ENCODE results near the gene C11orf21. TPM values are rescaled to one million over a fixed set of nuclear protein-coding genes. Genes with fewer than 3 reads are reported as not detected.
"Not testable (repeated sequence)": the region's sequence is repeated elsewhere in the genome, so short reads cannot be mapped to it uniquely, and the experiment has no call there.

C11orf21 gene
- total RNA-seq = 0.10 TPM

DNA sequence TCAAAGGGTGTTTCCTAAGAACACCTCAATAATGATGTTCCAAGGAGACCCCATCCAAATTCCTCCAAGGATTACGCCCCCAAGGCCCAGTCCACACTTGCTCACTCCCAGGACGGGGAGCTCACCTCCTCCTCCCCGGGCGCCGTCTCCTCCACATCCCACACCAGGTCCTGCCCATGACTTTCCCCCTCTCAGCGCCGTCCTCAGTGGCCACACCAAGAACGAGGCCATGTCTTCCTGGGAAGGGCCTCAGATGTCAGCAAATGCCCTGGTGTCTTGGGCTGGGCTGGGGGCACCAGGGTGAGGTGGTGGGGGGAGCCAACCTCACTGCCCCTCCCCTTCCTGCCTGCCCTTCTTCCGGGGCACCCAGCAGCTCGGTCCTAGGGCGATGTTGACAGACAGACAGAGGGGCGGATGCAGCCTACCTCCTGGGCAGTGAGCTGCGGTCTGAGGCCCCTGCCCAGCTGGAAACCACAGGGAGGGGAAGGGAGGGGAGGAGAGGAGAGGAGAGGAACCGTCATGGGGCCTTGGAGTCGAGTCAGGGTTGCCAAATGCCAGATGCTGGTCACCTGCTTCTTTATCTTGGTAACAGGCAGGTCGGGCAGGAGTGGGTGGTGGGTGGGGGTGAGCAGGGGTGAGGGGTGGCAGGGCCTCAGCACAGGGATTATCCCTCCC is at the start of gene C11orf21, which contains the start of gene TSPAN32:
C11orf21 (minus strand) TSS at position 288 of the 675 bp plus-strand sequence; CDS start at position 178, 110 bp downstream.
TSPAN32 (plus strand) TSS at position 383 of the 675 bp plus-strand sequence; CDS start at position 520, 137 bp downstream.
- DNase-seq = no peak

DNA sequence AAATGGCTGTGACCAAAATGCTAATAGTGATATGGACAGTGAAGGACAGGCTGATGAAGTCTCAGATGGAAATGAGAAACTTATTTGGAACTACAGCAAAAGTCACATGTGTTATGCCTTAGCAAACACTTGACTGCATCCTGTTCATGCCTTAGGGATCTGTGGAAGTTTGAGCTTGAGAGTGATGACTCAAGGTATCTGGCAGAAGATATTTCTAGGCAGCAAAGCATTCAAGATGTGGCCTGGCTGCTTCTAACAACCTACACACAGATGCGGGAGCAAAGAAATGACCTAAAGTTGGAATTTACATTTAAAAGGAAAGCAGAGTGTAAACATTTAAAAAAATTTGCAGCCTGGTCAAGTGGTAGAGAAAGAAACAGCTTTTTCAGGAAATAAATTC is 47.3 kb upstream of the C11orf21 start:
- DNase-seq = no peak

DNA sequence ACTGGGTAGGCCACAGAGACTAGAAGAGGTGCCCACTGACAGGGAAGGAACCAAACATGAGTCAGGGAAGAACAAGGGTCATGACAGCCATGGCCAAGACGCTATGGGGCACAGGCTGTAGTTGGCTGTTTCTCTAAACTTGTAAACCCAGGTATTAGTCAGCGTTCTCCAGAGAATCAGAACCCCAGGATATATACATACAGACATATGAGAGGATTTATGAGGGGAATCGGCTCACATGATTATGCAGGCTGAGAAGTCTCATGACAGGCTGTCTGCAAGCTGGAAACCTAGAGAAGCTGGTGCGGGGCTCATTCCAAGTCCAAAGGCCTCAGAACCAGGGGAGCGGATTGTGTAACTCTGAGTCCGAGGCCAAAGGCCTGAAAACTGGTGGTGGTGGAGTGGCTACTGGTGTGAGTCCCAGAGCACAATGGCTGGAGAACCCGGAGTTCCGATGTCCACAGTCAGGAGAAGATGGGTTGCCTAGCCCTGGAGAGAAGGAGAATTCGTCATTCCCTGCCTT is 45.7 kb upstream of the C11orf21 start:
- no peak for DNase-seq

DNA sequence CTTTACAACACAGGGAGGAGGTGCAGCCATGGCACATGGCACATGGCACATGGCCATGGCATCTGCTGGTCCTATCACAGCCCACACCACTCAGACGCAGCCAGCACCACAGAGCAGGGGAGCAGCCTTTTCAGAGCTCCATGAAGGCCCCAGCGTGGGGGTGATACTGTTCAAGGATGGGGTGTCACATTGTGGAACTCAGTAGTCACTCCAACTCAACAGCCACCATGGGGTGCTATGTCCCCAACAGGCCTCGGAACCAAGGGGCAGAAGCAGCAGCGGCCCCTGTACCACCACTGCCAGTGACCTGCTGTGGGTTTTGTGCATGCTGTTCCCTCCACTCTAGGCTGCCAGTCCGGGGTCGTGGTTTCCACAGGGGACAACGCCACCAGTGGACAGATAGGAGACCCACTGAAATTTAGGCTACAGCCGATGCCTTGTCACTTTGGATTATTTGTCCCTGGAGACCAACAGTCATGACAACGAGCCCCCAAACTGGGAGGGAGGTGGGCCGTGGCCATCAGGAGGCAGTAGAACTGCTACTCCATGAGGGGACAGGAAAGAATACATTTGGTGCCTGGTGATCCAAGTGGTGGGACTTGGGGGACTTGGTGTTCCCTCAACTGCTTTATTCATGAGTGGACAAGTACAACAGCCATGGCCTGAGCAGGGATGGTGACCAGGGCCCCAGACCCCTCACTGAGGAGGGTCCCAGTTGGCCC is 45.0 kb upstream of the C11orf21 start:
- no peak for DNase-seq

DNA sequence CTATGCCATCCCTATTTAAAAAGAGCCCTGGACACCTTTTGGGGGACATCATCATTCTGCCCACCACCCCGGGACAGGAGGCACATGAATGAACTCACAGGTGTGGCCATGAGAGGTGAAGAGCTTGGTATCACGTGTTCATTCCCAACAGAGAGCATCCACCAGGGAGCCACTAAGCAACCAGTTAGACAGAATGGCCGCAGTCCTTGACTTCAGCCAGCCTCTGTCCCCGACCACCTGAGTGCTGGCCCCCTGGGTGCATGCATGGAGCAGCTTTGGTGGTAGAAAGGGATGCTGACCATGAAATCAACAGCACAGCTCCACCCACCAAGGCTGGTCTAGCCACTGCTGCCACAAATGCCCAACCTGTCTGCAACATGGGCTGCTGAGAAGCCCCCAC is 44.3 kb upstream of the C11orf21 start:
- no peak for DNase-seq

DNA sequence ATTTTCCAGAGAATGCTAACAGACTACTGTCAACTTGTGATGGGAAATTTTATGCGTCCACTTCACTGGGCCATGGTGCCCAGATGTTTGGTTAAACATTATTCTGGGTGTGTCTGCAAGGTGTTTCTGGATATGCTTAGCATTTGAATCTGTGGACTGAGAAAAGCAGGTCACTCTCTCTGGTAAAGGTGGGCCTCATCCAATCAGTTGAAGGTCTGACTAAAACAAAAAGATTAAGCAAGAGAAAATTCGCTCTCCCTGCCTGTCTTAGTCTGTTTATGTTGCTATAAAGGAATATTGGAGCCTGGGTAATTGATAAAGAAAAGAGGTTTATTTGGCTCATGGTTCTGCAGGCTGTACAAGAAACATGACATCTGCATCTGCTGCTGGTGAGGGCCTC is 43.3 kb upstream of the C11orf21 start:
- DNase-seq = no peak

DNA sequence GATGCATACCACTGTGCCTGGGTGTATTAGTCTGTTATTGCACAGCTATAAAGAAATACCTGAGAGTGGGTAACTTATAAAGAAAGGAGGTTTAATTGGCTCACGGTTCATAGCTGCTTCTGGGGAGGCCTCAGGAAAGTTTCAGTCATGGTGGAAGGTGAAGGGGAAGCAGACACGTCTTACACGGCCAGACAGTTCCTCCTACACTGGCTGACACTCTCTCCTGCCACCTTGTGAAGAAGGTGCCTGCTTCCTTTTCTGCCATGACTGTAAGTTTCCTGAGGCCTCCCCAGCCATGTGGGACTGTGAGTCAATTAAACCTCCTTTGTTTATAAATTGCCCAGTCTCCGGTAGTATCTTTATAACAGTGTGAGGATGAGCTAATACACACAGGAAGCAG is 41.8 kb upstream of the C11orf21 start:
- DNase-seq = no peak

DNA sequence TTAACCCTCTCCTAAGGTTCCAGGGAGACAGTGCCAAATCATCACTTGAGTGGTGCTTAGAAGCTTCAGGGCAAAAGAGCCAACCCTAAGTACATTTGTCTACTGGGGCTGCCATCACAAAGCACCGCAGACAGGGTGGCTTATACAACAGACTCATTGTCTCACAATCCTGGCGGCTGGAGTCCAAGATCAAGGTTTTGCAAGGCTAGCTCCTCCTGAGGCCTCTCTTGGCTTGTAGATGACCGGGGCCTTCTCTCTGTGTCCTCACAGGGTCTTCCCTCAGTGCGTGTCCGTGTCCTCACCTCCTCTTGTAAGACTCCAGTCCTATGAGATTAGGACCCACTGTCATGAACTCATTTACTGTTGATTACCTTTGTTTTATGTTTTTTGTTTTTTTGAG is 41.3 kb upstream of the C11orf21 start:
- DNase-seq = no peak

DNA sequence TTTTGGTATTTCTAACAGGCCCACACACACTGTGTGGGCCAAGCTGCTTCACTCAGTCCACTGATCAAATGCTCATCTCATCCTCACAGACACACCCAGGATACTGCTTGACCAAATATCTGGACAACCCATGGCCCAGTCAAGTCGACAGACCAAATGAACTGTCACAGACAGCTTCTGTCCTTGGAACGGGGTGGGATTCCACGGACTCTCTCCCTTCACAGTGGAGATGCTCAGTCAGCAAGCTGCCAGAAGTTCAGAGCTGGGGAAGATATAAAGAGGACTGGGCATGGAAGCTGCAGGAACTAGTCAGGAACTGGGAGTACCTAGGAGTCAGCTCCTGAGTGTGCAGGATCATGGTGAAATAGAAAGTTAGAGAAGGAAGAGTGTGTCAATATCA is 40.8 kb upstream of the C11orf21 start:
- no peak for DNase-seq

DNA sequence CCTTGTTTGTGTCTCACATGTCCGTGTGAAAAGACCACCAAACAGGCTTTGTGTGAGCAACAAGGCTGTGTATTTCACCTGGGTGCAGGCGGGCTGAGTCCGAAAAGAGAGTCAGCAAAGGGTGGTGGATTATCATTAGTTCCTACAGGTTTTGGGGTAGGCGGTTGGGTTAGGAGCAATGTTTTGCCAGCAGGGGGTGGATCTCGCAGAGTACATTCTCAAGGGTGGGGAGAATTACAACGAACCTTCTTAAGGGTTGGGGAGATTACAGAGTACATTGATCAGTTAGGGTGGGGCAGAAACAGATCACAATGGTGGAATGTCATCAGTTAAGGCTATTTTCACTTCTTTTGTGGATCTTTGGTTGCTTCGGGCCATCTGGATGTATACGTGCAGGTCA is 37.0 kb upstream of the C11orf21 start:
- DNase-seq = not testable (repeated sequence)

DNA sequence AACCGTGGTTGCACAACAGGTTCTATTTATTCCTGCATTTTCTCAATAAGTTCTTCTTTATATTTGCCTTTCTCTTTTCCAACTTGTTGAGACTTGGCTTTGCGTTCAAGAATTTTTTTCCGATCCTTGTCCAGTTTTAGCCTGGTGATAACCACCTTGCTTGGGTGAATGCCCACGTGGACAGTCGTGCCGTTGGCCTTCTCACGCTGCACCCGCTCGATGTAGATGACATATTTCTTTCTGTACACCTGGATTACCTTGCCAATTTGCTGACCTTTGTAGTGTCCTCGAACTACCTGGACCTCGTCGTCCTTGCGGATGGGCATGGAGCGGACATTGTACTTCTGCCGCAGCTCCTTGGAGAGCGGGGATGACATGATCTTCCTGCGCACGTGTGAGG is 33.6 kb upstream of the C11orf21 start:
- not testable (repeated sequence) for DNase-seq

DNA sequence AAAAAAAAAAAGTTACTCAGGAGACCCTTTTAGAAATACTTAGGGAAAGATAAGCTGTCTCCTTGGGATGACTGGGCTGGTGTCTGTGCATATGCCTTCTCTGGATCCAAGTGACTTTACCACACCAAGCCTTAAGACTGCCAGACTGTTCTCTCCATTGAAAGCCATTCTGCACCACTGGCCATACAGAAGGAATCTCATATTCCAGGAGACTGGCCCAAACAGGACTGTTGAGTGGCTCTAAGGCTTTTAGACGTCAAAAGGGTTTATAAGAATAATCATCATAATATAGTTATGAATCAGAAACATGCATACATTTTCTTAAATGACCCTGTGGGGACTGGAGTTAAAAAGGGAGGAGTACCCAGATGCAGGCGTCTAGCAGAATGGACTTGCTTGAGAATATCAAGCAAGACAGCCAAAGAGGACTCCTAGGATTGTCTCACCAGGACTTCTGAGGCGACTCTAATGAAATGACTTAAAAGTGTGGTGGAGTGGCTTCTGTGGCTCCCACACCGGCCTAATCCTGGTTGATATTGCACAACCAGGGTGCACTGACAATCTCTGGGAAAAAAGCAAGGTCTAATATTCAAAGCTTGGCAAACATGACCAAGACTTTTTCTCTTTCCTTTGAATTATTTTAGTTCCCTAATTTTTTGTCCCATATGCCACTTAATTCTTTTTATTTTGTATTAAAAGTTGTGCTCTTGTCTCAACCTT is 31.9 kb upstream of the C11orf21 start:
- DNase-seq = not testable (repeated sequence)

DNA sequence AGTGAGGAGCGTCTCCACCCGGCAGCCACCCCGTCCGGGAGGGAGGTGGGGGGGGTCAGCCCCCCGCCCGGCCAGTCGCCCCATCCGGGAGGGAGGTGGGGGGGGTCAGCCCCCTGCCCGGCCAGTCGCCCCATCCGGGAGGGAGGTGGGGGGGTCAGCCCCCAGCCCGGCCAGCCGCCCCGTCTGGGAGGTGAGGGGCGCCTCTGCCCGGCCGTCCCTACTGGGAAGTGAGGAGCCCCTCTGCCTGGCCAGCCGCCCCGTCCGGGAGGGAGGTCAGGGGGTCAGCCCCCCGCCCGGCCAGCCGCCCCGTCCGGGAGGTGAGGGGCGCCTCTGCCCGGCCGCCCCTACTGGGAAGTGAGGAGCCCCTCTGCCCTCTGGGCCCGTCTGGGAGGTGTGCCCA is 30.9 kb upstream of the C11orf21 start:
- not testable (repeated sequence) for DNase-seq

DNA sequence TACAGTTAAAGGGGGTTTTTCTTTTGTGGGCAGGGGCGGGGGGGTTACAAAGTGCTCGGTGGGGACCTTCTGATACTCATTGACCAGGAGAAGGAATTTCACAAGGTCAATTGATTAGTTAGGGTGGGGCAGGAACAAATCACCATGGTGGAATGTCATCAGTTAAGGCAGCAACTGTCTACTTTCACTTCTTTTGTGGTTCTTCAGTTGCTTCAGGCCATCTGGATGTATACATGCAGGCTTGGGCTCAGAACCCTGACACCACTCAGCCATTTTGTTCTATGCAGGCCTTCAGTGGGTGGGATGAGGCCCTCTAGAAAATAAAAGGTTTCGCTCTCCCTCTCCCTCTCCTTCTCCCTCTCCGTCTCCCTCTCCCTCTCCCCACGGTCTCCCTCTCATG is 29.7 kb upstream of the C11orf21 start:
- no peak for DNase-seq

DNA sequence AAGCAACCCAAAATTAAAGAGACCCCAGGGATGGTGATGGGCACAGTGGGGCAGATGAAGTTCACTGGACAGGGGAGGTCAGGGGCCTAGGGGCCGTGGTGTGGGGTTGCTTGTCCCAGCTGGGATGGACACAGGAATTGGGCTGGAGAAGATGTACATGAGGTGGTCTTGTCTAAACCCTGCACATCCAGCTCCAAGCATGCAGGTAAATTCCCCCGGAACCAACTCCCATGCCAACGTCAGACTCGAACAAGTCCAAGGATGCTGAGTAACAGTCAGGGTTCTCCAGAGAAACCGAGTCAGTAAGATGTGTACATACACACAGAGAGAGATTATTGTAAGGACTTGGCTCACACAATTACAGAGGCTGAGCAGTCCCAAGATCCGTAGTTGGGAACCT is 29.0 kb upstream of the C11orf21 start:
- DNase-seq = no peak

DNA sequence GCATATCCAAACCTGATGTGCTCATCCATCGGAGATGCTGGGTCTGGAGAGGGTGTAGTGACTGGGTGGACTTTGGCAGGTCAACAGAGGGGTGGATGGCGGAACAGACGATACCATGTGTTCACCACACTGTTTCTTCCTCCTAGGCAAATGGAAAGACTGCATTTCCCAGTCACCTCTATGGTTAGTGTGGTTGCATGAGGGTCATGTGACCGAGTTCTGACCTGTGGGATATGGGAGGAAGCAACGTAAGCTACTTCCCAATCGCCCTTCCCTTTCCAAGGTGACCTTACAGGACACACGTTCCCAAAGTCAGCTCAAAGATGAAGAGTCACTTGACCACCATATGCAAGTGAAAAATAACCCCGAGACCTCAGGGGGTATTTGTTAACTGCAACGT is 27.8 kb upstream of the C11orf21 start:
- DNase-seq = no peak

DNA sequence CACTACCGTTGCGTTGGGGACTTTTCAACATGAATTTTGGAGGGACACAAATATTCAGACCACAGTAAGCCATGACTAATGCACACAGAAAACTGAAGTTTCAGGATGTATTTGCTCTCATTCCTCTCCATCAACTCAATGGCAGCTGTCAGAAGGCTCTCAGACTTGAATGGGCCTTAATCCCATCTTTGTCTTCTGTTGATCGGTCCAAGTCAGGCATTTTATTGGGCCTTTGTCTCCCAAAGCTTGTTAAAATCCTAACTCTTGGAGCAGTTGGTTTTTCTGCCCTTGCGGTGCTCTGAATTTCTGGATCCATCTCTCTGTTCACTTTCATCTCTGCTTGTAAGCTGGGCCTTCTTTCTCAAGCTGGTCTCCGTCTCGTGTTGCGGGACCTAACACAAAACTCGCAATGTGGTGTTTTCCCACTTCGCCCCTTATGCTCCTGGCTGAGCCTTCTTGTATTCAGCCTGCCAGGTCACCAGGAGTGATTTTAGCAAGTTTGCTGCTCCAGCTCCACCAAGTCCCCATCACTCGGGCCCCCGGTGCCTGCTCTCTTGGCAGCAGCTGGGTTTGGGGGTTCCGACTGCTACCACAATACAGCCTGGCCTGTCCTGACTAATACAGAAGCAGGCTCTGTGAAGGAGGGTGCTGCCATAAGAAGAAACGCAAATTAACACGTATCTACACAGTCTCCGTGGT is 27.1 kb upstream of the C11orf21 start:
- no peak for DNase-seq

DNA sequence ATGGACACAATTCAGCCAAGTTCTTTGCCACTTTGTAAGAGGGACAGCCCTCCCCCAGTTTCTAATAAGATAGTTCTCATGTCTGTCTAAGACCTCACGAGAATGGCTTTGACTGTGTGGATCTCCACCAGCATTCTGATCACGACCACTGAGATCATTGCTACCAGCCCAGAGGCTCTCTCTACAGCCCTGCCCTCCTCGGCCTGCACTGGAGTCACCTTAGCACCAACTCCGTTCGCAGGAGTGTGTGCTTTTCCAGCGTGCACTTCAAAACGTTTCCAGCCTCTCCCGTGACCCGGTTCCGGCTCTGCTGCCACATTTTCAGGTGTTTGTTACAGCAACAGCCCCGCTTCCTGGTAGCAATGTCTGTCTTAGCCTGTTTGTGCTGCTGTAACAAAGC is 26.3 kb upstream of the C11orf21 start:
- no peak for DNase-seq

DNA sequence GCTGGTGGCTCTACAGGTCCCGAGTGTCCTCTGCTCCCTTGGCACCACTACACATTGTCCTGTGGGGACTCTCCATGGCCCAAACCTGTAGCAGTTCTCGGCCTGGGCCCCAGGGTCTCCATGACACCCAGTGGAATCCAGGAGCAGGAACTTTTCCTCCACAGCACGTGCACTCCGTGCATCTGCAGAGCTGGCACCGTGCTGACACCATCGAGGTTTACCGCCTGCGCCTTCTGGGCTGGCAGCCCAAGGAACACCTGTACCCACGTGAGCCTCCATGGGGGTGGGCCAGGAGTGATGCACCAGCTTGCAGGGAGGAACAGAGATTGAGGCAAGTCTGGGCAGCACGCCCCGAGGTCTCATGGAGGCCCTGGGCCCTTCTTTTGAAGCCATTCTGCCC is 25.3 kb upstream of the C11orf21 start:
- no peak for DNase-seq

DNA sequence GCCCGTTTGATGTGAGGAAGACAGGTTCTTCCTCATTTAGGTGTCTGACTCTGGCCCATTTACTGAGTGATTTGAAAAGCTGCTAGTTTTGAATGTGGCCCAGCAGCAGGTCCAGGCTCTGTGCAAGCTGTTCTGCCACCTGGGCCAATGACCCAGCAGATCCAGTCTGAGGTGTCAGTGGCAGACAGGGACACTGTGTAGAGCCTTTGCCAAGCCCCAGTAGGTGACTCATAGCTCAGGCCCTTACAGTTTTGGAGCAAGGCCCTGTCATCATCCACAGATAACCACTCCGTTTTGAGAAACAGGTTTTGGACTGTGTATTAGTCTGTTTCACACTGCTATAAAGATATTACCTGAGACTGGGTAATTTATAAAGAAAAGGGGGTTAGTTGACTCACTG is 24.0 kb upstream of the C11orf21 start:
- DNase-seq = no peak

DNA sequence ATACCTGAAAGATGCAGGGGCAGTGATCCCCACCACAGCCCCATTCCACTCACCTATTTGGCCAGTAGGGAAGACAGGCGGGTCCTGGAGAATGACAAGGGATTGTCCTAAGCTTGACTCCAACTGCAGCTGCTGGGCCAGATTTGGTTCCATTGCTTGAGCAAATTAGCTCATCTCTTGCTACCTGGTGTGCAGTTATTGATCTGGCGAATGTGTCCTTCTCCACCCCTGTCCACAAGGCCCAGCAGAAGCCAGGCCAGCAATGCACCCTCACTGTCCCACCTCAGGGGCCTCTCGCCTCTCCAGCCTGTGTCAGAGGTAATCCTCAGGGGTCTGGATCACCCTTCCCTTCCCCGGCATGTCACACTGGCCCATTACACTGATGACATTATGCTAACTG is 23.4 kb upstream of the C11orf21 start:
- no peak for DNase-seq

DNA sequence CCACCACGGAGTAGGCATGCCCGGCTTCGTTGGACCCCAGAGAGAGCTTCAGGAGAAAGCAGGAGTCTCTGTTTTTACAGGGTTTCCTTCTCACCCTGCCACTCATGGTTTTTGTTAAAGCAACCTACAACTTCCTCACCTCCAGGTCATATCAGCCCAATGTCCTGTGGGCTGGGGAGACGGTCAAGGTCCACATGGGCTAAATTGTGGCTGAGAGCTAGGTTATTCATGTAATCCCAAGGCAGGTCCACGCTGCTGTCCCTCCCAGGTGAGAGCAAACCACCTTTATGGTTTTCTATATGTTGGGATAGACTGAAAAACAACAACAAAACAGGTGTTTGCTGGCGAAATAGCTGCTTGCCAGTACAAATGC is 19.6 kb upstream of the C11orf21 start:
- no peak for DNase-seq

Data from tongue (tissue), 2 donors.